ENCODE measurements around the gene PRICKLE2. TPM values are rescaled to one million over a fixed set of nuclear protein-coding genes. Genes with fewer than 3 reads are reported as not detected.

Gene PRICKLE2
- total and polyA plus RNA-seq, 2 experiments from 2014 or later = 1.1 to 12.5 TPM

GRCh38 chr3:64055076-64055475 lies 170.2 kb downstream of the PRICKLE2 start:
- TF ChIP-seq EZH2phosphoT487 (IDR thresholded peaks at IDR 0.05; ENCODE audit: unreplicated experiment) (no peak), ZNF331 (CRISPR knock-in tag; IDR thresholded peaks at IDR 0.05; ENCODE audit: low read depth) (no peak), ETS1 (IDR thresholded peaks at IDR 0.05) (no peak), CTCF (conservative IDR thresholded peaks at IDR 0.05; ENCODE audit: low read depth in 2 of 2) (no peak), POLR2AphosphoS5 (IDR thresholded peaks at IDR 0.05; ENCODE audit: low read depth) (no peak), NANOG (IDR thresholded peaks at IDR 0.05; ENCODE audit: borderline replicate concordance) (no peak), ZNF114 (CRISPR knock-in tag; IDR thresholded peaks at IDR 0.05) (no peak), CREB1 (CRISPR knock-in tag; IDR thresholded peaks at IDR 0.05; ENCODE audit: low read depth) (no peak), JUNB (IDR thresholded peaks at IDR 0.05; ENCODE audit: unreplicated experiment) (no peak), EZH2 (IDR thresholded peaks at IDR 0.05; ENCODE audit: low read depth, unreplicated experiment) (no peak), STAT1 (IDR thresholded peaks at IDR 0.05; ENCODE audit: unreplicated experiment) (no peak), ZNF462 (CRISPR knock-in tag; IDR thresholded peaks at IDR 0.05) (no peak), REST (IDR thresholded peaks at IDR 0.05; ENCODE audit: unreplicated experiment) (no peak)
- Mint-ChIP-seq H3K9me3 (no peaks in the 10 kb centered on the region), H3K36me3 (ENCODE audit: low read depth) (no peaks in the 10 kb centered on the region), H3K4me3 (no peak overlapping the region), H3K27ac (no peak overlapping the region), H3K4me1 (peaks cover 3% of the 10 kb centered on the region; the same call in 2 of the 3 replicates), H3K27me3 (ENCODE audit: insufficient read depth, low read depth, poor library complexity) (no peaks in the 10 kb centered on the region)
- H3K4me2 ChIP-seq = no peak overlapping the region
- no peak overlapping the region for H3K27ac ChIP-seq (ENCODE audit: low read depth)
- H3K36me3 ChIP-seq (ENCODE audit: insufficient read depth) = no peaks in the 10 kb centered on the region
- 0 out of 2 replicates have a peak, but pooled peaks cover 7% of the 10 kb centered on the region for H3K4me1 ChIP-seq (ENCODE audit: insufficient read depth)
- H4K20me1 ChIP-seq (replicated peaks; ENCODE audit: insufficient read depth) = no peaks in the 10 kb centered on the region
- H3K79me2 ChIP-seq (replicated peaks; ENCODE audit: insufficient read depth) = no peaks in the 10 kb centered on the region
- no peaks in the 10 kb centered on the region for H3F3A ChIP-seq (replicated peaks; ENCODE audit: low read depth)
- DNase-seq (ENCODE audit: low spot score) (no peak), ATAC-seq (no peak)
- no peaks in the 10 kb centered on the region for H3K27me3 ChIP-seq (ENCODE audit: insufficient read depth)
- no peak overlapping the region for H2AFZ ChIP-seq
- no peak overlapping the region for H3K4me3 ChIP-seq
- H3K9me2 ChIP-seq (ENCODE audit: insufficient read depth) = no peaks in the 10 kb centered on the region

Data from GM23338 (cell line).